ENCODE measurements around the gene SRGN. TPM values are rescaled to one million over a fixed set of nuclear protein-coding genes. Genes with fewer than 3 reads are reported as not detected.
A peak's percentile ranks its signal among the peaks of the same experiment; 100 is the strongest.

The SRGN gene
- total and polyA plus RNA-seq, 2 of the 13 experiments (the other 11 are each of a cell fraction or from before 2014, with no cell fraction given) = 0.09 TPM; not detected in 1

DNA sequence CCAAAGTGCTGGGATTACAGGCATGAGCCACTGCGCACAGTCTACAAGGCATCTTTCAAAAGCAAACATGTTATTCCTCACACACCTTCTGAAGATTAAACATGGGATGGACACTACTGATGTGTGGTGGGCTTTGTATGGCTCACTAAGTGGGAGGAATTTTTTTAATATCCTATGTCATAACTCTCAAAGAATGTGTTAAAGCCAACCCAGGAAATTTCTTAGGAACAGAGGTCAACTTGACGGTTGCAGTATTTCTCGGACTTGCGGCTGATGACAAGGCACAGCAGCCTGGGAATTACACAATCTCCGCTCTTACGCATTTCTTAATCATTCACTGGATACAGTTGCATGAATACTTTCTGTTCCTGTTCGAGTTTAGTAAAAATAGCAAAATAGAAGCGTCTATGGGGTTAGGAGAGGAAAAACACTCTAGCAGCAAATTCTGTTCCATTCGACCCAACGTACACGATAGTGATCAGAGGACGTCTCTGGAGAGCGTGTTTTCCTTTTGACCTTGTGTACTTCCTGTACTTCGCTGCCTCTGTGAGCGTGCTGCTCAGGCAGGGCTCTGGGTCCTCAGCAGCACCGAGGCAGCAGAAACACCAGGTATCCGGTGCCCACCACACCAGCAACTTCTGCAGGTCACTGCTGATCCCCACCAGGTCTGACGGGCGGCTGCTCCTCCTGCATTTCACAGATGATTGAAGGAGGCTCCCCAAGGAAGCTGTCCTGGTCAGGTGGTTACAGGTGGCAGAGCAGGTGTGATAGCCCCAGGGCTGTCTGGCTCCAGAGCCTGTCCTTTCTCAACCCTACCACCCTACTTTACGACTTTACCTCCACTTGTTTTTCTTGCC, 26.4 kb upstream of the SRGN start:
- intact Hi-C loops (cut with micrococcal nuclease; ENCODE audit: unreplicated experiment) (no loop called here), in situ Hi-C loops (cut with HindIII; ENCODE audit: extremely low pct_ligation_motif_present, low pct_unique_long_range_greater_than_20kb) (no loop called here)
- Histone ChIP-seq H4K20me1 (ENCODE audit: insufficient read depth, low read length) (no peaks in the 10 kb centered on the region), H3K27me3 (ENCODE audit: control insufficient read depth in 1 of 2, insufficient read depth in 2 of 2, low read length in 2 of 2) (peaks cover 0 to 22% of the 10 kb centered on the region in 2 experiments; a peak in 2 of 5 replicates), H3K79me2 (ENCODE audit: insufficient read depth, low read length) (no peaks in the 10 kb centered on the region), H3K9ac (ENCODE audit: insufficient read depth, low read depth, low read length) (peak overlapping the region; percentile 49), H3K4me2 (ENCODE audit: low read depth, low read length) (peak overlapping the region; percentile 88), H3K4me3 (replicated peaks in 1 of 3; ENCODE audit: insufficient read depth in 1 of 3, low read depth in 2 of 3, low read length in 3 of 3) (peak overlapping the region; percentile 31 to 64 (median 55)), H2AFZ (ENCODE audit: low read length) (peak overlapping the region; percentile 75), H3K36me3 (replicated peaks in 1 of 2; ENCODE audit: control insufficient read depth in 1 of 2, insufficient read depth in 2 of 2, low read length in 2 of 2) (no peaks in the 10 kb centered on the region), H3K27ac (ENCODE audit: extremely low read length, insufficient read depth, low read length) (no peak overlapping the region), H3K4me1 (ENCODE audit: insufficient read depth, low read length) (peaks cover 36% of the 10 kb centered on the region), H3K9me3 (ENCODE audit: low read length) (no peaks in the 10 kb centered on the region)
- FAIRE-seq (peak; percentile 79), DNase-seq (ENCODE audit: low spot score) (peak; percentile 47), ATAC-seq (peak; percentile 75)
- WGBS (ENCODE audit: low lambda C conversion rate) = 1% methylated on average over 14 of the region's 20 CpGs
- POLR2A ChIA-PET = no interaction called here
- BruUV-seq (replicated peaks) = no TSS peak
- CTCF ChIA-PET (ENCODE audit: low intra/inter-chr PET ratio, low total read pairs) = no interaction called here
- TF ChIP-seq SMARCE1 (IDR thresholded peaks at IDR 0.05; ENCODE audit: borderline replicate concordance) (no peak), TIGD3 (CRISPR knock-in tag; IDR thresholded peaks at IDR 0.05; ENCODE audit: borderline replicate concordance) (no peak), TERF1 (CRISPR knock-in tag; IDR thresholded peaks at IDR 0.05) (no peak), TCF7L2 (IDR thresholded peaks at IDR 0.05; ENCODE audit: low read depth, low read length) (no peak), CHCHD3 (CRISPR knock-in tag; IDR thresholded peaks at IDR 0.05) (no peak), MED13 (CRISPR knock-in tag; IDR thresholded peaks at IDR 0.05) (no peak), ZIK1 (CRISPR knock-in tag; IDR thresholded peaks at IDR 0.05; ENCODE audit: borderline replicate concordance, low read depth) (no peak), TAF15 (IDR thresholded peaks at IDR 0.05; ENCODE audit: low read depth, low read length, poor library complexity, severe bottlenecking) (no peak), ZSCAN12 (CRISPR knock-in tag; IDR thresholded peaks at IDR 0.05) (no peak), ZNF619 (CRISPR knock-in tag; IDR thresholded peaks at IDR 0.05) (no peak), ZNF253 (CRISPR knock-in tag; IDR thresholded peaks at IDR 0.05; ENCODE audit: borderline replicate concordance) (no peak), NFYB (CRISPR knock-in tag; IDR thresholded peaks at IDR 0.05) (no peak), ZNF335 (CRISPR knock-in tag; IDR thresholded peaks at IDR 0.05) (no peak), ZBTB26 (CRISPR knock-in tag; IDR thresholded peaks at IDR 0.05; ENCODE audit: borderline replicate concordance) (no peak)
- TF ChIP-seq, protein P1, sequence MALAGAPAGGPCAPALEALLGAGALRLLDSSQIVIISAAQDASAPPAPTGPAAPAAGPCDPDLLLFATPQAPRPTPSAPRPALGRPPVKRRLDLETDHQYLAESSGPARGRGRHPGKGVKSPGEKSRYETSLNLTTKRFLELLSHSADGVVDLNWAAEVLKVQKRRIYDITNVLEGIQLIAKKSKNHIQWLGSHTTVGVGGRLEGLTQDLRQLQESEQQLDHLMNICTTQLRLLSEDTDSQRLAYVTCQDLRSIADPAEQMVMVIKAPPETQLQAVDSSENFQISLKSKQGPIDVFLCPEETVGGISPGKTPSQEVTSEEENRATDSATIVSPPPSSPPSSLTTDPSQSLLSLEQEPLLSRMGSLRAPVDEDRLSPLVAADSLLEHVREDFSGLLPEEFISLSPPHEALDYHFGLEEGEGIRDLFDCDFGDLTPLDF (CRISPR knock-in tag; IDR thresholded peaks at IDR 0.05) = no peak
- TF ChIP-seq, protein P2, sequence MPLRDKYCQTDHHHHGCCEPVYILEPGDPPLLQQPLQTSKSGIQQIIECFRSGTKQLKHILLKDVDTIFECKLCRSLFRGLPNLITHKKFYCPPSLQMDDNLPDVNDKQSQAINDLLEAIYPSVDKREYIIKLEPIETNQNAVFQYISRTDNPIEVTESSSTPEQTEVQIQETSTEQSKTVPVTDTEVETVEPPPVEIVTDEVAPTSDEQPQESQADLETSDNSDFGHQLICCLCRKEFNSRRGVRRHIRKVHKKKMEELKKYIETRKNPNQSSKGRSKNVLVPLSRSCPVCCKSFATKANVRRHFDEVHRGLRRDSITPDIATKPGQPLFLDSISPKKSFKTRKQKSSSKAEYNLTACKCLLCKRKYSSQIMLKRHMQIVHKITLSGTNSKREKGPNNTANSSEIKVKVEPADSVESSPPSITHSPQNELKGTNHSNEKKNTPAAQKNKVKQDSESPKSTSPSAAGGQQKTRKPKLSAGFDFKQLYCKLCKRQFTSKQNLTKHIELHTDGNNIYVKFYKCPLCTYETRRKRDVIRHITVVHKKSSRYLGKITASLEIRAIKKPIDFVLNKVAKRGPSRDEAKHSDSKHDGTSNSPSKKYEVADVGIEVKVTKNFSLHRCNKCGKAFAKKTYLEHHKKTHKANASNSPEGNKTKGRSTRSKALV (CRISPR knock-in tag; IDR thresholded peaks at IDR 0.05) = peak; percentile 49; the same call in 1 of the 2 replicates
